SU-DHL-6 (cell line): ENCODE data around the gene DDB1.

Experiments
- H2AFZ ChIP-seq: fragments of 200-600 bp; sonication (generic); 2 replicates; pipeline ENCODE4 v1.6.1; 2014; ENCODE audit warnings: low read depth, mild to moderate bottlenecking, moderate library complexity, mixed read lengths, antibody characterized with exemption, low read length; ENCODE audit not compliant: severe bottlenecking
- H3F3A ChIP-seq: fragments of 200-600 bp; shearing (Covaris generic); 2 replicates; pipeline ENCODE4 v1.6.0; 2016; ENCODE audit warnings: antibody characterized with exemption, mild to moderate bottlenecking; ENCODE audit not compliant: insufficient read depth
- H3K27ac ChIP-seq: fragments of 200-600 bp; sonication (generic); 2 replicates; pipeline ENCODE4 v1.5.1; 2016; ENCODE audit warnings: low read depth, mild to moderate bottlenecking, low read length, moderate library complexity, mixed read lengths
- H3K27me3 ChIP-seq: fragments of 200-600 bp; sonication (generic), shearing (Covaris generic); 2 replicates; pipeline ENCODE4 v1.6.0; 2014; ENCODE audit warnings: mild to moderate bottlenecking, low read length
- H3K36me3 ChIP-seq: fragments of 200-600 bp; sonication (generic); 2 replicates; pipeline ENCODE4 v1.6.1; 2014; ENCODE audit warnings: mild to moderate bottlenecking, low read length, mixed read lengths
- H3K4me2 ChIP-seq: fragments of 300-600, 200-600 bp; shearing (Covaris generic), sonication (generic); 2 replicates; pipeline ENCODE4 v1.6.0; 2014; ENCODE audit warnings: low read length, low read depth, mild to moderate bottlenecking; ENCODE audit not compliant: poor library complexity, severe bottlenecking
- H3K4me3 ChIP-seq: fragments of 200-600 bp; sonication (generic); 2 replicates; pipeline ENCODE4 v1.5.1; 2014; ENCODE audit warnings: antibody characterized with exemption, low read length, mild to moderate bottlenecking, mixed read lengths; ENCODE audit not compliant: insufficient read depth, poor library complexity, severe bottlenecking
- H3K79me2 ChIP-seq: fragments of 200-600 bp; sonication (generic); 2 replicates; pipeline ENCODE4 v1.6.1; 2014; ENCODE audit warnings: mild to moderate bottlenecking, low read length, moderate library complexity; ENCODE audit not compliant: insufficient read depth
- H3K9ac ChIP-seq: fragments of 200-600 bp; sonication (generic); 2 replicates; pipeline ENCODE4 v1.7.0; 2014; ENCODE audit warnings: mild to moderate bottlenecking, low read length
- H3K9me2 ChIP-seq: fragments of 200-600 bp; sonication (generic); replicated peaks from 2 replicates; pipeline ENCODE4 v1.6.1; 2014; ENCODE audit warnings: low read length; ENCODE audit not compliant: insufficient read depth
- H3K9me3 ChIP-seq: fragments of 200-600 bp; sonication (generic); 2 replicates; pipeline ENCODE4 v1.6.1; 2014; ENCODE audit warnings: low read length, mixed read lengths; ENCODE audit not compliant: insufficient read depth
- H4K20me1 ChIP-seq: fragments of 200-600 bp; sonication (generic); 2 replicates; pipeline ENCODE4 v1.6.1; 2014; ENCODE audit warnings: low read depth, mild to moderate bottlenecking, antibody characterized with exemption, low read length, moderate library complexity, mixed read lengths
- CTCF ChIP-seq: fragments of 200-600 bp; sonication (generic); IDR thresholded peaks from one replicate; pipeline ENCODE4 v1.5.1; 2017; ENCODE audit warnings: antibody characterized with exemption, mild to moderate bottlenecking, low read length, moderate library complexity; ENCODE audit not compliant: insufficient read depth, poor library complexity, severe bottlenecking
- EZH2phosphoT487 ChIP-seq: fragments of 200-600 bp; sonication (generic), shearing (Covaris generic); conservative IDR thresholded peaks from 2 replicates; pipeline ENCODE4 v1.6.1; 2018; ENCODE audit warnings: mild to moderate bottlenecking, antibody characterized with exemption, low read length, moderate library complexity, mixed read lengths

Gene DDB1

GRCh38 chr11:61377461-61378160 is 44.7 kb upstream of the DDB1 start:
- TF ChIP-seq EZH2phosphoT487 (no peak), CTCF (no peak)
- Histone ChIP-seq H3K36me3 (peaks cover 21% of the 10 kb centered on the region), H3K4me2 (no peak overlapping the region), H3K4me3 (no peak overlapping the region), H3K9ac (no peak overlapping the region), H3K9me3 (peaks cover 13% of the 10 kb centered on the region; the same call in 1 of the 2 replicates), H3F3A (peaks cover 12% of the 10 kb centered on the region; the same call in 1 of the 2 replicates), H2AFZ (no peak overlapping the region), H3K79me2 (no peaks in the 10 kb centered on the region), H4K20me1 (no peaks in the 10 kb centered on the region), H3K27me3 (no peaks in the 10 kb centered on the region), H3K9me2 (no peaks in the 10 kb centered on the region), H3K27ac (no peak overlapping the region)

DNA sequence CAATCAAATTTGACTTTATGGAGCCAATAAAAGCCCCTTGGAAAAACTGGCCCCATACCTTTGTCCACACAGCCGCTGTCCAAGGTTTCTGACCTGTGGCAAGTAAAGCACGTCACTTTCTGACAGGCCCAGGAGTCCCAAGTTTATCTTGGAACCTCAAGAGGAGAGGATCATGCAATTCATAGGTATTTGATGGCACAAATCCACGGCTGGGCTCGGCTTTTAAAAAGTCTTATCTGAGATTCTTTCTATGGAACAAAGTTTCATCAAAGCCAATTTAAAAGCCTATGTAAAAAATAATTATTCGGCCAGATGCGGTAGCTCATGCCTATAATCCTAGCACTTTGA is 42.8 kb upstream of the DDB1 start:
- TF ChIP-seq EZH2phosphoT487 (no peak), CTCF (no peak)
- Histone ChIP-seq H2AFZ (no peak overlapping the region), H3K36me3 (peaks cover 25% of the 10 kb centered on the region), H3K9me3 (peaks cover 20% of the 10 kb centered on the region; the same call in 1 of the 2 replicates), H3K27ac (no peak overlapping the region), H3K4me2 (no peak overlapping the region), H3K27me3 (no peaks in the 10 kb centered on the region), H3K79me2 (no peaks in the 10 kb centered on the region), H3K9ac (no peak overlapping the region), H3K4me3 (no peak overlapping the region), H4K20me1 (no peaks in the 10 kb centered on the region), H3F3A (peaks cover 12% of the 10 kb centered on the region; the same call in 1 of the 2 replicates), H3K9me2 (no peaks in the 10 kb centered on the region)

- no peak overlapping the region for H3K4me2 ChIP-seq
- H4K20me1 ChIP-seq = no peaks in the 10 kb centered on the region
- TF ChIP-seq EZH2phosphoT487 (no peak), CTCF (no peak)
- H3K4me3 ChIP-seq = no peak overlapping the region
- no peak overlapping the region for H3K9ac ChIP-seq
- H3K27ac ChIP-seq = no peak overlapping the region
- H3K79me2 ChIP-seq = no peaks in the 10 kb centered on the region
- H3F3A ChIP-seq = peaks cover 10% of the 10 kb centered on the region; the same call in 1 of the 2 replicates
- no peak overlapping the region for H2AFZ ChIP-seq
- peaks cover 42% of the 10 kb centered on the region for H3K36me3 ChIP-seq
- no peaks in the 10 kb centered on the region for H3K27me3 ChIP-seq
- H3K9me3 ChIP-seq = peaks cover 20% of the 10 kb centered on the region; the same call in 1 of the 2 replicates
- no peaks in the 10 kb centered on the region for H3K9me2 ChIP-seq
Measured at GRCh38 chr11:61372659-61373420, 39.9 kb upstream of the DDB1 start.
